Right atrium auricular region (tissue), 2 donors: ENCODE results near the gene PALLD. TPM values are rescaled to one million over a fixed set of nuclear protein-coding genes. Genes with fewer than 3 reads are reported as not detected.
A peak's percentile ranks its signal among the peaks of the same experiment; 100 is the strongest.

Source experiments
- DNase-seq: peaks from one replicate; pipeline ENCODE4 v3.0.0-alpha.2; 2019; ENCODE audit warnings: low spot score
- H3K27ac ChIP-seq, 2 donors: fragments of 200-600 bp; sonication (generic); 1 replicate in 1 of 2; 2 replicates in 1 of 2; pipeline ENCODE4 v1.5.1; 2016 to 2019
- H3K27me3 ChIP-seq, 2 donors: fragments of 200-600 bp; sonication (generic); one replicate each; pipeline versions ENCODE4 v1.5.1 to v1.6.0; 2017 to 2019
- H3K36me3 ChIP-seq: fragments of 200-600 bp; sonication (generic); one replicate; pipeline ENCODE4 v1.5.1; 2016
- H3K4me1 ChIP-seq, 2 donors: fragments of 200-600 bp; sonication (generic); one replicate each; pipeline versions ENCODE4 v1.5.1 to v1.6.0; 2017 to 2019
- H3K4me3 ChIP-seq, 2 donors: fragments of 200-600 bp; sonication (generic); 1 replicate in 1 of 2; 2 replicates in 1 of 2; pipeline ENCODE4 v1.5.1; 2017 to 2019; ENCODE audit warnings: mild to moderate bottlenecking in 1 of 2, moderate library complexity in 1 of 2
- H3K9me3 ChIP-seq, 2 donors: fragments of 200-600 bp; sonication (generic); one replicate each; pipeline ENCODE4 v1.5.1; 2019
- CTCF ChIP-seq, 2 donors: fragments of 200-600 bp; sonication (generic); IDR thresholded peaks; one replicate each; pipeline ENCODE4 v1.5.1; 2019; ENCODE audit warnings: antibody characterized with exemption in 2 of 2
- total RNA-seq, 2 donors: library from RNA; depleted of rRNA; stranded (reverse); fragments of >200 nt; gene quantifications; one replicate each; pipeline ENCODE4 v1.1.0, GENCODE V29; 2016

The PALLD gene
- total RNA-seq, 2 donors from 2014 or later: 764 to 782 TPM

GRCh38 chr4:168769416-168769815, 272.6 kb downstream of the PALLD start:
- Histone ChIP-seq H3K27me3 (no peaks in the 10 kb centered on the region), H3K4me3 (no peak overlapping the region), H3K9me3 (no peaks in the 10 kb centered on the region), H3K4me1 (peaks cover 0 to 59% of the 10 kb centered on the region in 2 donors), H3K27ac (peak overlapping the region; percentile 46 to 65), H3K36me3 (no peaks in the 10 kb centered on the region)
- no peak for DNase-seq
- TF ChIP-seq CTCF (IDR thresholded peaks at IDR 0.05): no peak

DNA sequence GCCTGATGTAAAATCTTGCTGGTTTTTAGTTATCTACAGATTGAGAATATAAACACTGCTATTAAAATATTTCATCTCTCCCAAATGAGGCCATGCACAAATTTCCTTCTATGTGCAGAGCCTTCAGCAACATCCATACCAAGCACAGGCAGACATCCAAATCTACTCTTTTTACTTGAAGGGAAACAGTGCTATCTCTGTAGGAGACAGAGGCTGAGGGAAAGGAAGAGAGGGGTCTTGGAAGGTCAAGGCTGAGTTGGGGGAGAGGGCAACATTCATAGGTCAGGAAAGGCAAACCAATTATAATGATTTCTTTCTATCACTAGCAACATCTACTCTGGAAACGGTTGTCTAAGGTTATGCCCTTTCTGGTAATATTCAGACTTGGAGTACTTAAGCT, 273.0 kb downstream of the PALLD start:
- DNase-seq: no peak
- H3K27ac ChIP-seq: peak overlapping the region; percentile 46 to 65
- peaks cover 0 to 55% of the 10 kb centered on the region in 2 donors for H3K4me1 ChIP-seq

DNA sequence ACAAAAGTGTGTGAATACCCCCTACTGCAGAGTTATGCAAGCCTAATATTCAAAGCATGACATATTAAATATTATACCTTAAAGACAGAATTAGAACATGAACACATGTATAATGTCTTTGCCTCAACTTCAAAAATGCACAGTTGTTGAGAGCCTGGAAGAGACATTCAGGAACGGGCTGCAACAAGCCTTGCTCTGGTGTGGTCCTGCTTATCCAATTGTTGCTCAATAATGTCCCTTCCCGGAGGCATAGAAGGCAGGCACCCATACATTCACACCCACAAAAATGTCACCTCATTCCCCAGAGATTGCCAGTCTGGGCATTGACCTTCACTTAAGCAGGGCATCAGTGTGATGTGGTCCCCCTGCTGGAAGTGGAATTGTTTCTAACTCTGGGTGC, 274.4 kb downstream of the PALLD start:
- no peak for TF ChIP-seq CTCF (IDR thresholded peaks at IDR 0.05)
- Histone ChIP-seq H3K9me3 (peaks cover 0 to 14% of the 10 kb centered on the region in 2 donors), H3K27me3 (no peaks in the 10 kb centered on the region), H3K4me1 (peaks cover 0 to 41% of the 10 kb centered on the region in 2 donors), H3K36me3 (no peaks in the 10 kb centered on the region), H3K27ac (no peak overlapping the region), H3K4me3 (no peak overlapping the region)
- DNase-seq: no peak

More for the DNA sequence above, 273.0 kb downstream of the PALLD start:
- no peaks in the 10 kb centered on the region for H3K36me3 ChIP-seq
- H3K9me3 ChIP-seq: no peaks in the 10 kb centered on the region
- no peak overlapping the region for H3K4me3 ChIP-seq
- TF ChIP-seq CTCF (IDR thresholded peaks at IDR 0.05): no peak
- no peaks in the 10 kb centered on the region for H3K27me3 ChIP-seq

GRCh38 chr4:168773388-168774195, 276.7 kb downstream of the PALLD start:
- H3K27ac ChIP-seq: peak overlapping the region; percentile 24 to 77
- H3K4me3 ChIP-seq: no peak overlapping the region
- H3K27me3 ChIP-seq: no peaks in the 10 kb centered on the region
- no peak for DNase-seq
- H3K4me1 ChIP-seq: peaks cover 0 to 31% of the 10 kb centered on the region in 2 donors
- TF ChIP-seq CTCF (IDR thresholded peaks at IDR 0.05): no peak
- peaks cover 0 to 18% of the 10 kb centered on the region in 2 donors for H3K9me3 ChIP-seq
- no peaks in the 10 kb centered on the region for H3K36me3 ChIP-seq

- Histone ChIP-seq H3K27me3 (no peaks in the 10 kb centered on the region), H3K36me3 (no peaks in the 10 kb centered on the region), H3K4me1 (peaks cover 0 to 23% of the 10 kb centered on the region in 2 donors), H3K27ac (no peak overlapping the region), H3K4me3 (no peak overlapping the region), H3K9me3 (peaks cover 0 to 18% of the 10 kb centered on the region in 2 donors)
- no peak for DNase-seq
- no peak for TF ChIP-seq CTCF (IDR thresholded peaks at IDR 0.05)
These were observed 279.5 kb downstream of the PALLD start for GRCh38 chr4:168776382-168776781.
